CD4-positive, alpha-beta T cell treated with Interleukin-6 at 100 ng/mL for 8 hours (primary cell): Measurements from ENCODE around the gene APH1B.
"Not testable (repeated sequence)": the region's sequence is repeated elsewhere in the genome, so short reads cannot be mapped to it uniquely, and the experiment has no call there.

Source experiments
- DNase-seq: peaks from one replicate; pipeline ENCODE4 v3.0.0-alpha.2; 2020; ENCODE audit warnings: mixed read lengths, low spot score

Gene APH1B

DNA sequence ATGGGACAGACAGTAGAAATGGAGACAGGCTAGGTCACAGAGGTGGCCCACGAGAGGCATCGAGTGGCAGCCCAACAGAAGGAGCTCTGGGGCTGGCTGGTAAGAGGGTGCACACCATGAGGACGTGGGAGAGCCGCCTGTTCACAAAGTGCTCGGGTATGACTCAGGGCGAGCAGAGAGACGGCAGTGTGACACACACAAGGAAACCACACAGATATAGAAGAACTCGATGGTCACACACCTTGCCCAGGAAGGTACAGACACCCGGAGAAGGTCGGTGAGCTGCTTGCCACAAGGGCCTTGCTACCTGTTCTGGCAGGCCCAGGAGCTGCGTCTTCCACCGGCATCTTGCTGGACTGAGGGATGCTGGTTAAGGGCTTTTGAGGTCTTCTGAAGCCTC lies 54.1 kb downstream of the APH1B start:
- no peak for DNase-seq

DNA sequence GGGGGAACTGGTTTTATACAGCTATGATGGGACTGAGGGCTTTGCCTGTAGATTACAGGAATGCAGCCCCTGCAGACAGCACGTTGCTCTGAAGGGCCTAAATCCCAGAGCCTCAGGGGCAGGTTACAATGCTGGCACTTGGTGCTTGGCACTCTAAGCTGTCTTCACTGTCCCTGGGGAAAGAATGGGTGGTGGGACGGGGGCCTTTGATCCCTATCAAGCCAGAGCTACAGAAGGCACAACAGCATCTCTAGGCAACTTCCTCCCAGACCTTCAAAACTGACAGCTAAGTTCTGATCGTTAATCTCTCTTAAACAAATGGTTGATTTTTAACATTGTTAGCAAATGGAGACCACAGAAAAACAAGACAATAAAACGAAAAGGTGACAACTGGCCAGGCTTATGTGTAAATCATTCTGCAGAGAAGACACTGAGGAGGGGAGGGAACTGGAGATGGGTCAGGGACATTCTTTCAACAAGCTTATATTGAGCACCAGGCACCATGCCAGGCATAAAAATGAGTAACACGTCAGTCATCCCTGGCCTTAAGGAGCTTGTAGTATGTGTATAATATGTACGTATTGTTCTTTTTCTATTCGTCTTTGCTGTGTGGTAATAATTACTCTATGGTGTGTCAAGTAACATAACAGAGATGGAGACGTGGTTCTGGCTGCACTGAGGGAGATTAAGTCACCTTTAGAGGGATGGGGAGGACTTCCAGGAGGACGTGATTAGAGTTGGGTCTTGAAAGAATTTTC lies 55.1 kb downstream of the APH1B start:
- no peak for DNase-seq

DNA sequence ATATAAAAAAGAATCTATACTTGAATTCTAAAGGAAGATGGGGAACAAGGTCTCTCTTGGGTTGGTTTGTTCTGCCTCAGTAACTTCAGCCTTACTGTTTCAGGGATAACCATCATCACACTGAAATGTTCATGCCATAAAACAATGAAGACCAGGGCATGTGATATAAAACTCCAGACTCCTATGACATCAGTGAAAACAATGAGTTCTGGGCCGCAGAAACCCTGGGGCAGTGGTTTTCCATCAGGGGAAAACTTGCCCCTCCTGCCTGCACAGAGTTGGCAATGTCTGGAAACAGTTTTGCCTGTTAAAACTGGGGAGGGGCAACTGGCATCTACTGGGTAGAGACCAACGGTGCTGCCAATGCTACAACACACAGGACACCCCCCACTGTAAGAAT lies 57.4 kb downstream of the APH1B start:
- no peak for DNase-seq

DNA sequence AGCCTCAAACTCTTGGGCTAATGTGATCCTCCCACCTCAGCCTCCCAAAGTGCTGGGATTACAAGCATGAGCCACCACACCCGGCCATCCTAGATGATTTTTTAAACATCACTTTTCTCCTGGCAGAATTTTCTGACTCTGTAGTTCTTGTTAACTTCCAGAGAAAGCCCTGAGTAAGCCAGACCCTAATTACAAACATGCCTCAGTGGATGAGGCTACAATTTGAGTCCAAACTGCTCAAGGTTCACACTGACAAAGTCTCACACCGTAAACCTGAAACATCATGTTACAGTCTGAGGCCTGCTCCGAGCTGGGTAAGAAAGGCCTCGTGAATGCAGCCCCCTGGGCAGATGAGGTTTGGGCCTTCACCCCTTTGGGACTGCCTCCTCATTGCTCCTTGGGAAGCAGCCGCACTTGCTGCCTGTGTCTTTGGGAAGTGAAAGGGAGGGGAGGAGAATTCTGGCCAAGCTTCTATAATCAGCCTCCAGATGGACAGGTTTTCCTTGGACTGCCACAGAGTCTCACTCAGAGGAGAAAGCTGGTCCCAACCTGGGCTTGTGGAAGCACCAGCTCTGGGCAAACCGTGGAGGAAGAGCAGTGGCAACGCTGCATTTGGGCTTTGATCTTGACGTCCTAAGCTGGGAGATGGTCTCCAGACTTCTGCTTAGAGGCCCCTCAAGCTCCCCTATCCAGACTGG lies 58.3 kb downstream of the APH1B start:
- no peak for DNase-seq

GRCh38 chr15:63337046-63337445 lies 59.6 kb downstream of the APH1B start:
- no peak for DNase-seq

DNA sequence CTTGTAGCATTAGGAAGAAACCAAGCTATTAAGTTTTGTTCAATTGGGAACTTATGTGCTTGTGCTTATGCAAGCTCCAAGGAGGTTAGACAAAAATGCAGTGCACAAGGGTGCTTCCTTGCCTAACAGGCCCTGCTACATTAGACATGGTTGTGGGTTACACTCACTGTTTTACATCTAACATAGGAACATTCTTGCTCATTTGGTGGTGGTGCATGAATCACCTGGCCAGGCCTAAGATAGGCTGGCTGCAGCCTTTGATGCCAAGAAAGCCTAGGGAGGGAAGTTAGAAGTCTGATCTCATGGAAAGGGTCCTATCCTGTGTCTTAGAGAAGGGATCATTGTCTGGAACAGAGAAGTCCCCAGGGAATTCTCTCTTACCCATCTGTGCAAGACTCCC lies 60.8 kb downstream of the APH1B start:
- no peak for DNase-seq

DNA sequence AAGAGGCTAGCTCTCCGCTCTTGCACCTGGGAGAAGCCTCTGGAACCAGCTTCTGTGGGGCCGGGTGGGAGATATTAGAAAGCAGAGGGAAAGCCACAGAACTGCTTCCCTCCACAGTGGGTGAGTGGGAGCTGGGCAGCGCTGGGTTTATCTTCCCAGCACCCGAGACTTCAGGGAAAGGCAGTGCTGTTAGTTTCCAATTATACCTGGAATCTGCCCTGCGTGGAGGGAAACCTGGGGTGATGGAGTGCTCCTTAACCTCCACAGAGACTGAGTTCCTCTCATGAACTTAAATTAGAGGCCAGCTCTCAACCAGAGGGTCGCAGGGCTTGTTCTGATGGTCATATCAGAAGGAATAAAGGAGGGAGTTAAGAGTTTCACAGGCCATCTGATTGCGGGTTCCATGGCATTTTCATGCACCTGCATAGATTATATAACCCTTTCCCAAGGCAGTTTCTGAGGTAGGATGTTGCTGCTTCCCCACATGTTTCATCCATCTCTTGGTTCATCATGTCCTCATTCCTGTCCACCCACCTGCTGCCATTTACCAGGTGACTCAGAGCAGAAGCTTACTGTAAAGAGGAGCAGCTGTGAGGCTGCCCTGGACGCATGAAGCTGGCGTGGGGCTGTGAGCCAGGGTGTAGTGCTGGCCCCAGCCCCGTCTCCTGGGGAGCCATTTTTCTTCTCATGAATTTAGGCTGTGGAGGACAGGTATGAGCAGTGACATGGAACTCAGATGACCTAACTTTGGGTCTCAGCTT lies 61.8 kb downstream of the APH1B start:
- no peak for DNase-seq

- DNase-seq, result no peak
Measured at GRCh38 chr15:63339836-63340235, 62.4 kb downstream of the APH1B start.

DNA sequence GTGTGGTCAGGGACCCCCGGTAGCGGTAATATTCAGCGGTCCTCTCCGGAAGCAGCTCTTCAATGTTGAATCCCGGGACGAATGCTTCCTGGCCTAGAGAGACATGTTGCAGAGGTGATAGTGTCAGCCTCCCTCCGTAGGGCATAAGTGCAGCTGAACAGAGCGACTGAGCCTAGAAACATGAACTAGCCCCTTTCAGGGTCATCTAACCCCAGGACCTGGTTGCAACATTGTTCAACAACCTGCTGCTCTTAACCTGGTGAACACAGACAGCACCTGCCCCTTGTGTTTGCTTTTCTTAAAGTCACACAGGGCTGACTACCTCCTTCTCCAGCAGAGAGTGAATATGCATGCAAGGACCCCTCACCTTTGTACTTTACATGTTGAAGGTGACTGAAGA lies 62.9 kb downstream of the APH1B start:
- DNase-seq, result no peak

- no peak for DNase-seq
Measured at GRCh38 chr15:63340878-63341277, 63.5 kb downstream of the APH1B start.

DNA sequence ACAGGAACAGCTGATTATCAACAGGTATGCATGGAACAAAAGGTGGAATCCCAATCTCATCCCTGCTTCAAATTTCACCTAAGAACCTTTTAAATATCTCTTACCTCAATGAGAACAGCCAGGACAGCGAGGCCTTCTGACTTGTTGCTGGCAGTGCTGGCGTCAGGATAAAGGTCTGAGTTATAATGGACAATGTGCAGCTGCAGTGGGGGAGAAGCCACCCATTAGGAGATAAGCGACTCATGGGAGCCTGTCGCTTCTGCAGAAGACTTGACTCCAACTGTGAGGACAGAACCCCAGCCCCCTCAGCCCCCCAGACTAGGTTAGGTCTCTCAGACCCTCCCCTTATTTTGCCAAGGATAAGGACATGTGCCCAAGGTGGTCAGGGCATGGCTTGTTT lies 64.5 kb downstream of the APH1B start:
- DNase-seq, result no peak

DNA sequence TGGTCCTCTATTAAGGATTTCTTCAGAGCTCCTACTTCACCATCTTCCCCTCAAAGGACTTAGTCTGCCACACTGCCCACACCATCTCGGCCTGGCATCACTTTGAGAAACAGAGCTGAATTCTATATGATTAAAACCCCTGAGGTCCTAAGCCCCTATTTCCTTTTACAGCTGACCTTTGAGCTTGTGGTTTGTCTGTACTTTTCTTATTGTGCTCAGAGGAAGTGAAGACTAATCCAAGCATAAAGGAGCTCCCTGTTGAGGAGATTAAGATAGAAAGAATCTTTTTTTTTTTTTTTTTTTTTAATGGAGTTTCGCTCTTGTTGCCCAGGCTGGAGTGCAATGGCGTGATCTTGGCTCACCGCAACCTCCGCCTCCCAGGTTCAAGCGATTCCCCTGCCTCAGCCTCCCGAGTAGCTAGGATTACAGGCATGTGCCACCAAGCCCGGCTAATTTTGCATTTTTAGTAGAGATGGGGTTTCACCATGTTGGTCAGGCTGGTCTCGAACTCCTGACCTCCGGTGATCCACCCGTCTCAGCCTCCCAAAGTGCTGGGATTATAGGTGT lies 65.7 kb downstream of the APH1B start:
- DNase-seq, result not testable (repeated sequence)

DNA sequence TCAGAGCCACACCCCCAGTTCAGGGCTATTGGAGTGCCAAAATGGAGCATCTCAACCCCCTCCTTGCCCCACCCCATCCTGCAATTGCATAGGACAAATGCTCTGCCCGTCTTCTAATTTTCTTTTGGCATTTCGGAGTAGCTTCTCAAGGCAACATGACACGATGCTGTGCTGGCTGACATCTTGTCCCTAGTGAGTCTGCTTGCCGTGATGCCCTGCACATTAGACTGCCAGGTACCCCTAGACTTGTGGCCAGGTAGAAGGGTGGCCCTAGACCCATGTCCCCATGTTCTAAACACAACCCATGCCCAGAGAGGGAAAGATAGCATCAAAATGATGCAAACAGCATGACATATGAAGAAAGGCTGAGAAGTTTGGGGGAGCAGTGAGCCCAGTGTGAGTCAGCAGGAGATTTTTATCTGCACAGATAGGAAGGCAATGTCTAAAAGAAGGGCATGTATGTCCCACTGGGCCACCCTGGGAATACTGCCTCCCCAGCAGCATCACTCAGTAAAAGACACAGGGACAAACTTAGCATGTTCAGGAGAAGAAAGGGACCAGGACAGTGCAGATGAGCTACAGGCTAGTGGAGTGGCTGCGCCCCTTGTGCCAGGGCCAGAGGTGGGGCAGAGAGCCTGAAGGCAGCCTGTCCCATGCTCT lies 67.5 kb downstream of the APH1B start:
- no peak for DNase-seq

- DNase-seq, result no peak
Measured at GRCh38 chr15:63345391-63345752, 68.0 kb downstream of the APH1B start.

GRCh38 chr15:63347074-63347857 lies 69.9 kb downstream of the APH1B start:
- DNase-seq, result no peak

DNA sequence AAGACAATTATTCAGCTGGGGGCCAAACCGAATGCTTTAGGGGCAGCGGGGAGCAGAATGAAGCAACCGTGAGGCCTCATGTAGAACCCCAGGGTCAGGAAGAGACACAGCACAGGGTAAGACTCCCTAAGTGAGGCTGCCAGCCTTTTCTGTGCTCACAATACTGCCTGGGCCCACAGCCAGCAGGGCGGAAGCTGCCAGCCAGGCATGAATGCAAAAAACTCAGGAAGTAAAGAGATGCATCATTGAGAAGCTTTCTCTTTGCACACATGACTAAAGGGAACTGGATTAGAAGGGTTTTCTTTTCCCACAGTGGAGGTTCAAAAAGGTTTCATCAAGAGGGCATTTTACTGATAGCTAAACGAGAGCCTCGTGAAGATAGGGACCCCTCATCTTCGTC lies 71.0 kb downstream of the APH1B start:
- DNase-seq, result no peak

- DNase-seq, result no peak
Measured at GRCh38 chr15:63349156-63349555, 71.8 kb downstream of the APH1B start.

DNA sequence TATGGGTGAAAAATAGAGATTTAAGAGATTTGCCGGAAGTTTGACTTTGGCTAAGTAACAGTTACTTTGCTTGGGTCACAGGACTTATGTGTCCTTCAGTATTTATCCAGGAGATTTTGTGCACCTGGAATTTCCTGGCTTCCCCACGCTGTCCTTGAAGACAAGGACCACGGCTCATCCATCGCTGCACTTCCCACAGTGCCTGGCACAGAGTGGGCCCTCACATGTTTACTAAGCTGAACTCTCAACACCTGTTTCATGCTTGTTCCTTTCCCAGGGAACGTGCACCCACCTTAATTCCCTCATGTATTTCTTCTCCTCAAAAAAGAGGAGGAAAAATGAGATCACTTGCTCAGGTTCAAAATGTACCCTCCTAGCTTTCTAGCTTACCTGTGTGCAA lies 72.2 kb downstream of the APH1B start:
- DNase-seq, result no peak

- DNase-seq, result no peak
Measured at GRCh38 chr15:63350178-63350621, 72.8 kb downstream of the APH1B start.

GRCh38 chr15:63351170-63351569 lies 73.8 kb downstream of the APH1B start:
- no peak for DNase-seq

GRCh38 chr15:63352808-63353207 lies 75.4 kb downstream of the APH1B start:
- no peak for DNase-seq
